GM12873 (cell line): Measurements from ENCODE around the gene PRKAR2B.

Experiments
- TF ChIP-seq, protein P1 (sequence below): IDR thresholded peaks from 2 replicates; pipeline ENCODE4 v1.5.1; 2012; ENCODE audit warnings: low read depth, mild to moderate bottlenecking, moderate library complexity, low read length, control low read depth; ENCODE audit not compliant: insufficient read depth; ENCODE audit errors: missing control alignments

Gene PRKAR2B

DNA sequence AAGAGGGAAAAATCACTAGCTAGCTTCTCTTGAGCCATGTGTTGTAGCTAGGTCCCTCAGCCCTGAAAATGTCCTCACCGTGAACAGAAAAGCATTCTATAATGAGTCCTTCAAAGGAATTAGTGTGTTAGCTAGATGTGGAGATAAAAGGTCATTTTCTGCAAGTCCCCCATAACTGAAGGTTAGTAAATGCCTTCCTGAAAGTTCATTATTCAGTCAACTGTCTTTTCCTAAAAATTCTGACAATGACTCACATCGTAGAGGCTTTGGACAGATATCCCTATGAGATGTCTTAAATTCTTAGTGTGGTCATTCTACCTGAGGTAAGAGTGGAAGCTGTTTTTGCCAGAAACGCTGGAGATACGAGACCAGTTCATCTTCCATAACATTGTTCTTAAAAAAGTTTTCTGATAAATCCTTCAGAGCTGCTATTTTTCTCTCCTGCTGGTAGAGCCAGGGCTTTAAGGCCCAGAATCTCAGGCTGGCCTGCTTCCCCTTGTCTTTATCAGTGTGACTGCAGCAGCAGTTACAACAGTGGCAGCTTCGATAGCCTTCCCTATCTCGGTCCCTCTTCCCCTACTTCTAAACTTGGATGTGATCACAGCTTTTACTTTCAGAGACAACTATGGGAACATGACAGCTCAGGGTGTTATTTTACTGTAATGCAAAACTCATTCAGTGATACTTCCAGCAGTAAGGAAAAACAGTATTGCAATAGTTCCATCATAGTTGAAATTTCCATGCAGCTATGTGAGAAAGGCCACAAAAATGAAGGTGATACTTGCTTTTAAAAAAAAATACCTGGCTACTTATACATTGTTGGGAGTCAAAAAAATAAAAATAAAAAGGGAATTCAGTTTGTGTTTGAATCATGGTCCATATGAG lies 37.3 kb upstream of the PRKAR2B start:
- TF ChIP-seq, protein P1, sequence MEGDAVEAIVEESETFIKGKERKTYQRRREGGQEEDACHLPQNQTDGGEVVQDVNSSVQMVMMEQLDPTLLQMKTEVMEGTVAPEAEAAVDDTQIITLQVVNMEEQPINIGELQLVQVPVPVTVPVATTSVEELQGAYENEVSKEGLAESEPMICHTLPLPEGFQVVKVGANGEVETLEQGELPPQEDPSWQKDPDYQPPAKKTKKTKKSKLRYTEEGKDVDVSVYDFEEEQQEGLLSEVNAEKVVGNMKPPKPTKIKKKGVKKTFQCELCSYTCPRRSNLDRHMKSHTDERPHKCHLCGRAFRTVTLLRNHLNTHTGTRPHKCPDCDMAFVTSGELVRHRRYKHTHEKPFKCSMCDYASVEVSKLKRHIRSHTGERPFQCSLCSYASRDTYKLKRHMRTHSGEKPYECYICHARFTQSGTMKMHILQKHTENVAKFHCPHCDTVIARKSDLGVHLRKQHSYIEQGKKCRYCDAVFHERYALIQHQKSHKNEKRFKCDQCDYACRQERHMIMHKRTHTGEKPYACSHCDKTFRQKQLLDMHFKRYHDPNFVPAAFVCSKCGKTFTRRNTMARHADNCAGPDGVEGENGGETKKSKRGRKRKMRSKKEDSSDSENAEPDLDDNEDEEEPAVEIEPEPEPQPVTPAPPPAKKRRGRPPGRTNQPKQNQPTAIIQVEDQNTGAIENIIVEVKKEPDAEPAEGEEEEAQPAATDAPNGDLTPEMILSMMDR = no peak

GRCh38 chr7:107007892-107008287 lies 36.6 kb upstream of the PRKAR2B start:
- TF ChIP-seq, protein P1 = no peak

- TF ChIP-seq, protein P1 = no peak
These were observed 34.7 kb upstream of the PRKAR2B start for GRCh38 chr7:107009846-107010203.

DNA sequence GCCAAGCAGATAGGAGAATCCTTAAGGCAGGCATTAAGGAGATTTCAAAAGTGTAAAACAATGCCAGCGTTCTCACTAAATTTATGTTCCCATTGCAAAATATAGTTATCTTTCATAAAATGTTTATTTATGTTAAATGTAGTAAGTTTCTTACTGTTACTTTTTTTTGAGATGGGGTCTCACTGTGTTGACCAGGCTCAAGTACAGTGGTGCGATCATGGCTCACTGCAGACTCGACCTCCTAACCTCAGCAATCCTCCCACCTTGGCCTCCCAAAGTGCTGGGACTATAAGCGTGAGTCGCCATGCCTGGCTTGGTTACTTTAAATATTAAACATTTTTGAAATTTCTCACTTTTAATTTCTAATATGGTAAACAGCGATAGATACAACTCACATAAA lies 31.8 kb upstream of the PRKAR2B start:
- TF ChIP-seq, protein P1 = no peak

DNA sequence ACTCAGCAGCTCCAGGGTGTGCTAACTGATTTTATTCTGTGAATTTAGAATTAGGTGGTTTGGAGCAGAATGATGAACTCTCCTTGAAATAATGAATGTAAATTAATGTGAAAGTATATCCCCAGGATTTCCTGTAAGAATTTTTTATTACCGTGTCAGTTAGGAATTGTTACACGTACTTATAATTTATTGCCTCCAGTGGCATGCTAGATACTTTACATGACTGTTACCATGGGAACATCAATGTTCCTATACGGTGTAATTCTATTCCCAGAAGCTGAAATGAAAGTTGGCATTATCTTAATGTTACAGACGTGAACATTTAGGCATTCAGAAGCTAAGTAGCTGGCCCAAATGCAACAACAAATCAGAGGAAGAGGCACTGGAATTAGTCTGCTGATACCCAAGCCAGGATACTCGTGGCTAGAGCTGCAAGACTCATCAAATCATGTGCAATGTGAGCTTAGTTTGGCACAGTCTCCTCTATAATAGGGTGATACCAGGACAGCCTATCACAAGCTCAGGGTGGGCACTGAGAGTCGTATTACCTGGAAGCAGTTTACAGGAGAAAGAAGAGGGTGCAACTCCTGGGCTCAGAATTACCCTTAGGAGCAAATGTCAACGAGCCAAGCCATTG lies 30.0 kb upstream of the PRKAR2B start:
- TF ChIP-seq, protein P1 = no peak

DNA sequence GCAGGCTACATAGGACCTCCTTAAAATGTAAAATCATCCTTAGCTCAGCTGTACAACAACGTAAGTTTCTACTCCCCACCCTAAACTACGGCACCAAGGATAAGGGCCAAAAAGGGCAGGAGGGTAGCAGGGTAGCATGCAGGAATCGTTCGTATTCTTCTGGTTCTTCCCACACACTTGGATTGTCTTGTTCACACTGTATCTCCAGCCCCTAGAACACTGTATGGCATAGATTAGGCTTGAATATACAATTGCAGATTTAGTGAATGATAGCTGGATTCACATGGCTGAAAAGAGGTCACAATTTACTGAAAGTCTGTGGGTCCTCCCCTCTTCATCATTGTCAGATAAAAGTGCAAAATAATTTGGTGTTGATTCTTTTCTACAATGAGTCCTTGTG lies 28.2 kb upstream of the PRKAR2B start:
- TF ChIP-seq, protein P1 = no peak

DNA sequence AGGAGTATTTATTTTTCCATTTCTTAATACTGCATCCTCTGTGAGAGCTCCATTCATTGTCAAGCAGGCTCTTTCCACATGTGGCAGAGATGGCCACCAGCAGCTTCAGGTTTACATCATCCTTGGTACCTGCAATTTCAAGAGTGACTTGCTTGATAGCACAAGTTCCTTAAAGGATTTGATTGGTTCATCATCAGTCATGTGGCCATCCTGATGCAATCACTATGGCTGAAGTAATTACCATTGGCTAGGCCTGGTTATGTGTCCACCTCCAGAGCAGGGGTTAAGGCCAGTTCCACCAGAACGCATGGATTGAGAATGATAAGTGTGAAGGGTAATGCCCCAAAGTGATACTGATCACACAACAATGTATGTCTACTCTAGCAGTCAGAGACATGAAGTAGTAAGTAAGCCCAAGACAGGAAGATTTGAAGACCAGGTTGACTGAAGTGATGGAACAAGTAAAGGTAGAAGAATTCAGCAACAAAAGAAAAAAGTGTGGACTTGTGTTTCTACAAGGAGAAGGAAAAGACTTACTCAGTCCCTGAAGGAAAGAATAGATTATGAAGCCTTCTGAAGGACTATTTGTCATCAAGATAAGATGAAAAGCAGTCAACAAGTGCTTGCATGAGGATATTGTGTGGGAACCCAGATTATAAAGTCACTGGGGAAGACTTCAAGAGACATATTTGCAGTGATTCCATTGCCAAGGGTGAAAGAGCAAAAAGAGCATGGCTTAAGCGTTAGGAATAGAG lies 26.4 kb upstream of the PRKAR2B start:
- TF ChIP-seq, protein P1 = no peak
